CD1c-positive myeloid dendritic cell (primary cell): ENCODE measurements around the gene KPNA6.

ENCODE experiments used
- DNase-seq: peaks from one replicate; pipeline ENCODE4 v3.0.0-alpha.2; 2016; ENCODE audit errors: extremely low spot score

KPNA6 gene

GRCh38 chr1:32187850-32188249, 80.0 kb downstream of the KPNA6 start:
- DNase-seq: no peak

GRCh38 chr1:32192220-32192948, 84.5 kb downstream of the KPNA6 start:
- no peak for DNase-seq

GRCh38 chr1:32194984-32195383, 87.1 kb downstream of the KPNA6 start:
- DNase-seq: no peak

DNA sequence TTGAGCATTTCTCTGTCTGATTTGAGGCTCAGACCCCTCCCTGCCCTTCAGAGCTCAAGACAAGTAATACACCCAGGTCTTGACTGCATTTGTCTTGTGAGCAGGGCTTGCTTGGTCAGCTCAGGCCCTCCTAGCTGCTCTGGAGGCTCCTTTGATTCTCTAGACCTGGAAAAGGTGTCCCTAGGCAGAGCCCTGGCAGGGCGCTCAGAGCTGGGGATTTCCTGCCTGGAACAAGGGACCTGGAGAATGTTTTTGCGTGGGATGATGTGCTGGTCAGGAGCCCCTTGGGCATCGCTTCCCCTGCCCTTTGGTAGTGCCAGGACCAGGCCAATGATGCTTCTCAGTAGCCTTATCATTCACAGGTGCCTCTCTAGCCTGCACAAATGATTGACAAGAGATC, 87.7 kb downstream of the KPNA6 start:
- DNase-seq: no peak

DNA sequence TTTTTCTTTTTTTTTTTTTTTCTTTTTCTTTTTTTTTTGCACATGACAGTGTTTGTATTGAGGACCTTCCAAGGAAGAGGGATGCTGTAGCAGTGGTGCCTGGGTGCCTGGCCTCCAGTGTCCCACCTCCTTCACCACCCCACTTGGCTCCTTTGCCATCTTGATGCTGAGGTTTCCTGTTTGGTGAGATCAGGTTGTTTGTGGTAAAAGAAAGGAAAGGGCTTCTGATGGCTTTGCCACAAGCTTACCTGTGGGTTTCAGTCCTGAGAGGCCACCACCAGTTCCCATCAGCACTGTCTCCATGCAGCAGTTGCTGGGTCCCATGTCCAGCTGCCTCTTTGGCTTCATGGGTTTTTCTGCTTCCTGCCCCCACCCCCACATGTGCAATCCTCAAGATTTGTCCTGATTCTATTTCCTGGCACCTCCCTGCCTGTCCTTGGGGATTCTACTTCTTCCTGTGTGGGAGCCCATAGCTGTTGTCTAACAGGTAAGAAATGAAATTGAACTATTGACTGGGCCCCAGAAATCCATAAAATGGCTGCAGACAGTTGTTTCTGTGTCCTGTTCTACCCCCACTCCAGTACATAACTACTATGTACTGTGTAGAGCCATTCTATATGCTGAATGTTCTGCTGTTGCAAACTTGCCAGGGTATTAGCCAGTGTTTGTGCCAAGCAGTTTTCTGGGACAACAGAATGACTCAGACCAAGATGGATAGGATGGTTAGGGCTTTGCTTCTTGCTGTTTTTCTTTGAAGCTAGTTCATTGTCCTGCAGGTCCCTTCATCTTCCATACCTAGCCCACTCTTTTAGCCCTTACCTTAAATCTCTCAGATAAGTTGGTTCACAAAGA, 88.3 kb downstream of the KPNA6 start:
- no peak for DNase-seq

DNA sequence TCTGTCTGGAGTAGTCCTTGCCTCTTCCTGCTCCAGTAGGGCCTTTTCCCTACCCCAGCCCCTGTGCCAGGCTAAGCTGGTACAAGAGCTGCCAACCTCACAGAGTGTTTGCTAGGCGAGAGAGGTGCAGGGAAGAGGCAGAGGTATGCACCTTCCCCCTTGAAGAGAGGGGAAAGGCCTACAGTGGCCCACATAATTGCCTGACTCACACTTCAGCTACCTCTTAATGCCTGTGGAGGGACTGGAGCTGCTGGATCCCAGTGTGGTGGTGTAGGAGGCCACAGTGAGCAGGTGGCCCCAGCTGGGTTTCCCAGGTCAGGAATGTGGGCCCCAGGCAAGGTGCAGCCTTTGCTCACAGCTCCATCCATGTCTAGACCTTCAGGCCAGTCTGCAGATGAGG, 89.2 kb downstream of the KPNA6 start:
- no peak for DNase-seq

DNA sequence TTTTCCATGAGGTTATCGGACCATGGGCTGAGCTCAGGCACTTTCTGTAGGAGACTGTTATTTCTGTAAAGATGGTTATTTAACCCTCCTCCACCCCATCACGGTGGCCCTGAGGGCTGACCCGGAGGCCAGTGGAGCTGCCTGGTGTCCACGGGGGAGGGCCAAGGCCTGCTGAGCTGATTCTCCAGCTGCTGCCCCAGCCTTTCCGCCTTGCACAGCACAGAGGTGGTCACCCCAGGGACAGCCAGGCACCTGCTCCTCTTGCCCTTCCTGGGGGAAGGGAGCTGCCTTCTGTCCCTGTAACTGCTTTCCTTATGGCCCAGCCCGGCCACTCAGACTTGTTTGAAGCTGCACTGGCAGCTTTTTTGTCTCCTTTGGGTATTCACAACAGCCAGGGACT, 90.0 kb downstream of the KPNA6 start:
- DNase-seq: no peak

DNA sequence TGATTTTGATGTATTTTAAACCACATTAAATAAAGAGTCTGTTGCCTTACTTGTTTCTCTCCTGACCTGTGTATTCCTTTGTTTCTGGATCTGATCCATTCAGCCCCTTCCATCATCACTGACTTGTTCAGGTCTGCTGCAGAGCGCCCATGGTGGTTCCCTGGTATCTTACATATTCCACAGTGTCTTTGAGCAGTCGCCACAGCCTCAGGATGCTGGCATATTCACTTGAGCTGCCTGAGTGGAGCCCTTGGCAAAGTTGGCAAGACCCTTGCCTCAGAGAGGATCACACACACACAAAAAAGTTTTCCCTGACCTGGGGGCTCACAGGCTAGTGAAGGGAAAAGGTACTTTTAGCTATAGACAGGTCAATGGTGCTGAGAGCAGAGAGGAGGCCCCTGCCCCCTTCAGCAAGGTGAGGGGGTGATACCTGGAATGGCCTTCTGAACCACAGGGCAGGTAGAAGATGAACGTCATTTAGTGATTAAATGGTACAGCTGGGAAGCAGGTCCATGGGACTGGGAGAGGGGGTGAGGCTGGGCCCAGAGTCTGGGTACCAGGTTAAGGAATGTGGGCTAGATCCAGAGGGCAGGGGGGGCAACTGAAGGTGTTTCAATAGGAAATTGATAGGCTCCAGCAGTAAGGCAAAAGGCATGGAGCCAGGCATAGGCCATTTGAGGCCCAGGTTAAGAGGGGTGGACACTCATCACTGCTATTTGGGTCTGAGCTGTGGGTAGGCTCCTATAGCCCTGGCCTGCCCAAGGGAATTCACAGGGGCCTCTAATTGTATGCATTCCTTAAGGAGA, 90.6 kb downstream of the KPNA6 start:
- DNase-seq: no peak

GRCh38 chr1:32199043-32199716, 91.3 kb downstream of the KPNA6 start:
- DNase-seq: no peak

GRCh38 chr1:32199717-32200072, 91.8 kb downstream of the KPNA6 start:
- no peak for DNase-seq

- DNase-seq: peak; percentile 41
Measured at GRCh38 chr1:32200226-32201010, 92.6 kb downstream of the KPNA6 start, which contains the start of gene CCDC28B. CCDC28B (plus strand) TSS chr1:32200595; CDS start chr1:32201936, 1,341 bp downstream.

GRCh38 chr1:32201011-32201855, 93.4 kb downstream of the KPNA6 start:
- peak; percentile 38 for DNase-seq

- DNase-seq: no peak
Measured at GRCh38 chr1:32204943-32205361, 97.1 kb downstream of the KPNA6 start.

DNA sequence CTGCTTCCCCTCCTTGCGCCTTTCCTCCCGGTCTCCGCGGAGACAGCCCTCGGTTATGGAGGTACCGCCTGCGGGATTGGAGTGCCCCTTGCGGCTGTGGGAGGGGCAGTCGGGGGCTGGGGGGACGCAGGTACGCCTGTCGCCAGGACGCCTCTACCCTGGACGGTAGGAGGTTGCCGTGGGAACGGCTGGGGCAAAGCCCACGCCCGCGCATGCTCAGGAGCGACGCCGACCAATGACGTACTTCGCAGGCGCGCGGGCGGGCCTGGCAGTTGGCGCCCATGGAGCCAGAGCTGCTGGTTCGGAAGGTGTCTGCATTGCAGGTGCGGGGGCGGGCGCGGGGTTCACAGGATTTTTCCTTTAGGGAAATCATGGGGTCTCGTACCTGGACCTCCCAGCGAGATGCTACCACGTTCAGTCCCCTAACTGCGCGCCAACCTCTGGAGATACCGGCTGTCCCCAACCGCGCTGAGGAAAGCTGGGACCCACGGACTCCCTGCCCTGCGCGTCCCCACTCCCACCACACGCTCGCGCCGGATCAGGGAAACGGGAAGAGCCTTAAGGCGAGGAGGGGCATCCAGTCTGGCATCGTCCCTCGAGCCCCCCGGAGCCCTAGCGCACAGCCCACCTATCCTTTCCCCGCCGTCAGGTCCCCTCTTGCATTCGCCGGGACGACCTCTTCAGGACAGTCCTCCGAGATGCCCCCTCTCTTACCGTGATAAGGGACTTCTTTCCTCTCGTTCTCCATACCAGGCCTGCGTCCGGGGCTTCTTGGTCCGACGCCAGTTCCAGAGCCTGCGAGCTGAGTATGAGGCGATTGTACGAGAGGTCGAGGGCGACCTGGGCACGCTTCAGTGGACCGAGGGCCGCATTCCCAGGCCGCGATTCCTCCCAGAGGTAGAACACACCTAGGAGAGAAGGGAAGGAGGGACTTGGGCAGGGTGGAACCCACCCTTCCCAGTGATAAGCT, 97.8 kb downstream of the KPNA6 start, which contains the start of gene IQCC:
TSS of gene IQCC (plus strand) at position 271 of the 970 bp plus-strand sequence. CDS start at position 282, 11 bp downstream.
- DNase-seq: peak; percentile 91

- DNase-seq: no peak
Measured at GRCh38 chr1:32208469-32208868, 100.6 kb downstream of the KPNA6 start.

GRCh38 chr1:32208891-32209328, 101.1 kb downstream of the KPNA6 start, which contains the start of gene DCDC2B:
DCDC2B (plus strand) TSS chr1:32209089; CDS start chr1:32209094, 5 bp downstream.
- DNase-seq: no peak

- DNase-seq: peak; percentile 65
Measured at GRCh38 chr1:32215629-32216480, 108.0 kb downstream of the KPNA6 start.
